GM10248 (cell line): Measurements from ENCODE around the gene KDM6A.
"Not testable (repeated sequence)": the region's sequence is repeated elsewhere in the genome, so short reads cannot be mapped to it uniquely, and the experiment has no call there.

Experiments
- CTCF ChIA-PET: fragments of 300-600 bp; sonication (Branson Sonifier 250); formaldehyde crosslinking; extraction: SDS; loops from one replicate; lab custom pipeline; 2021; ENCODE audit warnings: antibody characterized with exemption; lab: Yijun Ruan, JAX
- POLR2A ChIA-PET: fragments of 350-650 bp; sonication (Branson Sonifier 250); formaldehyde crosslinking; extraction: SDS; loops from one replicate; lab custom pipeline; 2020; ENCODE audit warnings: antibody characterized with exemption; lab: Yijun Ruan, JAX
- DNase-seq: peaks from one replicate; pipeline ENCODE4 v3.0.0; 2012; ENCODE audit errors: extremely low spot score
- TF ChIP-seq, protein P1 (sequence below): IDR thresholded peaks from 2 replicates; pipeline ENCODE4 v1.5.1; 2012; ENCODE audit warnings: mild to moderate bottlenecking, low read depth; ENCODE audit errors: extremely low read depth, missing control alignments, control extremely low read depth

KDM6A gene

DNA sequence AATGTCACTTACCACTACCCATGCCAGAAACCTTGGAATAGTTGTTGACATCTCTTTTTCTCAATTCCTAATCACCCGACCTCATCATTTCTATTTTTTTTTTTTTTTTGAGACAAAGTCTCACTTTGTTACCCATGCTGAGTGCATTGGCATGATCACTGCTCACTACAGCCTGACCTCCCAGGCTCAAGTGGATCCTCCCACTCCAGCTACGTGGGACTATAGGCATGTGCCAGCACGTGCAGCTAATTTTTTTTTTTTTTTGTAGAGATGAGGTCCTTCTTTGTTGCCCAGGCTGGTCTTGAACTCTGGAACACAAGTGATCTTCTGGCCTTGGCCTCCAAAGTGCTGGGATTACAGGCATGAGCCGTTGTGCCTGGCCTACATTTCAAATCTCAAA is 12.0 kb downstream of the KDM6A start:
- no peak for DNase-seq
- ChIA-PET CTCF (no interaction called here), POLR2A (no interaction called here)
- TF ChIP-seq, protein P1, sequence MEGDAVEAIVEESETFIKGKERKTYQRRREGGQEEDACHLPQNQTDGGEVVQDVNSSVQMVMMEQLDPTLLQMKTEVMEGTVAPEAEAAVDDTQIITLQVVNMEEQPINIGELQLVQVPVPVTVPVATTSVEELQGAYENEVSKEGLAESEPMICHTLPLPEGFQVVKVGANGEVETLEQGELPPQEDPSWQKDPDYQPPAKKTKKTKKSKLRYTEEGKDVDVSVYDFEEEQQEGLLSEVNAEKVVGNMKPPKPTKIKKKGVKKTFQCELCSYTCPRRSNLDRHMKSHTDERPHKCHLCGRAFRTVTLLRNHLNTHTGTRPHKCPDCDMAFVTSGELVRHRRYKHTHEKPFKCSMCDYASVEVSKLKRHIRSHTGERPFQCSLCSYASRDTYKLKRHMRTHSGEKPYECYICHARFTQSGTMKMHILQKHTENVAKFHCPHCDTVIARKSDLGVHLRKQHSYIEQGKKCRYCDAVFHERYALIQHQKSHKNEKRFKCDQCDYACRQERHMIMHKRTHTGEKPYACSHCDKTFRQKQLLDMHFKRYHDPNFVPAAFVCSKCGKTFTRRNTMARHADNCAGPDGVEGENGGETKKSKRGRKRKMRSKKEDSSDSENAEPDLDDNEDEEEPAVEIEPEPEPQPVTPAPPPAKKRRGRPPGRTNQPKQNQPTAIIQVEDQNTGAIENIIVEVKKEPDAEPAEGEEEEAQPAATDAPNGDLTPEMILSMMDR = no peak

DNA sequence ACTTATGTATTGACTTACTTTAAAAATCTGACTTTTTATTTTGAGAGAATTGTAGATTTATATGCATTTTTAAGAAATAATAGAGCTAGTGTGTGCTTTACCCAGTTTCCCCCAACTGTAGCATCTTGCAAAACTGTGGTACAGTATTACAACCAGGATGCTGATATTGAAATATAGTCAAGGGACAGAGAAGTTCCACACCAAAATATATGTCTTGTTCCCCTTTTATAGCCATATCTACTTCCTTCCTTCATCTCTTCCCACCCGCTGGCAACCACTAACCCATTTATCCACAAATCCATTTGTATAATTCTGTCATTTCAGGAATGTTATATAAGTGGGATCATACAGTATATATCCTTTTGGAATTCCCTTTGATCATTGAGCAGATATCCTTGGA is 16.8 kb downstream of the KDM6A start:
- ChIA-PET POLR2A (no interaction called here), CTCF (no interaction called here)
- TF ChIP-seq, protein P1 = no peak
- DNase-seq = no peak

DNA sequence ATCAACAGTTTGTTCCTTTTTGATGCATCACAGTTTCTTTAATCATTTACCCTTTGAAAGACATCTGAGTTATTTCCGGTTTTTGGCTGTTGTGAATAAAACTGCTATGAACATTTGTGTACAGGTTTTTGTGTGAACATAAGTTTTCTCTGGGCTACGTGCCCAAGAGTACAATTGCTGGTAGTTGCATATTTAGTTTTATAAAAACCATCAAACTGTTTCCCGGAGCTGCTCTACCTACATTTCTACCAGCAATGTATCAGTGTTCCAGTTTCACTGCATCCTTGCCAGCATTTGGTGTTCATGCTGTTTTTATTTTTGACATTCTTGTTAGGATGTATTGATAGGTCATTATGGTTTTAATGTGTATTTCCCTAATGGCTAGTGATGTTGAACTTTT is 17.3 kb downstream of the KDM6A start:
- TF ChIP-seq, protein P1 = no peak
- DNase-seq = no peak
- POLR2A ChIA-PET = no interaction called here
- CTCF ChIA-PET = no interaction called here

DNA sequence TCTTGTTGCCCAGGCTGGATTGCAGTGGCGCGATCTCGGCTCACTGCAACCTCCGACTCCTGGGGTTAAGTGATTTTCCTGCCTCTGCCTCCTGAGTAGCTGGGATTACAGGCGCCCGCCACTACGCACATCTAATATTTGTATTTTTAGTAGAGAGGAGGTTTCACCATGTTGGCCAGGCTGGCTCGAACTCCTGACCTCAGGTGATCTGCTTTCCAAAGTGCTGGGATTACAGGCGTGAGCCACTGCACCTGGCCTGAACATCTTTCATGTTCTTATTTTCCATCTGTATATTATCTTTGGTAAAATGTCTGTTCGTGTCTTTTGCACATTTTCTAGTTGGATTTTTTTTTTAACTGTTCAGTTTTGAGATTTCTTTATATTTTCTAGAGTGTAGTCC is 17.7 kb downstream of the KDM6A start:
- CTCF ChIA-PET, POLR2A ChIA-PET, DNase-seq: not testable (repeated sequence)

DNA sequence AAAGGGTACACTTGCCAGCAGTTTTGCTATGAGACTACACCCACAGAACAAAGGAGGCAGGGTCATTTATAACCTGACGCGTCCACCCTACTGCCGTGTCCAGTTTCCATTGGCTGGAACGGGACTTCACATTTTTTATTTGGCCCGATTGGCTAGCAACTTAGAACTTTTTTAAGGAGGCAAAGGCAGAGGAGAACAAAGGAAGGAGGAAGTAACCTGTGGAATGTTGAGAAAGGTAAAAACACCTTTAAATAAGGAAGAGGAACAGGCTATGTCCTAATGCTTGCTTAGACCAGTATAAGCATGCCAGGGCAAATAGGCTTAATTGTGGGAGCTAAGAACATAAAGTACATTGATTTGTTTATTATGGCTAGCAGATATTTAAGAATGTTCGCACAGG is 18.7 kb downstream of the KDM6A start:
- POLR2A ChIA-PET = no interaction called here
- TF ChIP-seq, protein P1 = no peak
- no peak for DNase-seq
- CTCF ChIA-PET = no interaction called here

DNA sequence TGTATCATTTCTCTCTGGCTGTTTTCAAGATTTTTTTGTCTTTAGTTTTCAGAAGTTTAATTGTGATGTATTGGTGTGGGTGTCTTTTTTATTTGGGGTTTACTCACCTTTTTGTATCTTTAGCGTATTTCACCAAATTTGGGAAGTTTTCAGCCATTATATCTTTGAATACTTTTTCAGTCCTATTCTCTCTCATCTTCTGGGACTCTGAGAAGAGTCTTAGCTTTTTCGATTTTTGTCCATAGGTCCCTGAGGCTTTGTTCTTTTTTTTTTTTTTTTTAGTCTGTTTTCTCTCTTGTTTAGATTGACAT is 23.8 kb downstream of the KDM6A start:
- no peak for DNase-seq
- ChIA-PET POLR2A (no interaction called here), CTCF (no interaction called here)
- TF ChIP-seq, protein P1 = no peak

DNA sequence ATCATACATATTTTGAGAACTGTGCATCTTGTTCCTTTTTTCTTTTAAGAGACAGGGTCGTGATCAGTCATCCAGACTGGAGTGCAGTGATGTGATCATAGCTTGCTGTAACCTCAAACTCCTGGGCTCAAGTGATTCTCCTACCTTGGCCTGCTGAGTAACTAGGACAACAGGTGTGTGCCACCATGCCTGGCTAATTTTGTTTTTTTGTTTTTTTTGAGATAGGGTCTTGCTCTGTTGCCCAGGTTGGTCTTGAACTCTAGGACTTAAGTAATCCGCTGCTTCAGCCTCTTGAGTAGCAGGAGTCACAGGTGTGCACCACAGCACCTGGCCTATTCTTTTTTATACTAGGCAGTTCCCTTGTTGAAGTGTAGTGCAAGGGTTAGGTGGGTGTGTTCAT is 24.6 kb downstream of the KDM6A start:
- CTCF ChIA-PET = interaction anchor here (0.9 to 2.2 kb wide), 5 partner anchors 11 to 172 kb away, joined by 3 to 10 read pairs (median 3); no protein-coding TSS in a partner anchor
- POLR2A ChIA-PET = no interaction called here
- DNase-seq = no peak
- TF ChIP-seq, protein P1 = no peak
